Measurements from ENCODE around the gene SLC35F1. TPM values are rescaled to one million over a fixed set of nuclear protein-coding genes. Genes with fewer than 3 reads are reported as not detected.

The SLC35F1 gene
- polyA plus RNA-seq, 1 donor from 2014 or later: 35.1 TPM

GRCh38 chr6:117861545-117861944 lies 45.5 kb upstream of the SLC35F1 start:
- TF ChIP-seq REST (IDR thresholded peaks at IDR 0.05; ENCODE audit: borderline replicate concordance) (no peak), EZH2 (IDR thresholded peaks at IDR 0.05; ENCODE audit: borderline replicate concordance, insufficient read depth, low read length, poor library complexity, severe bottlenecking) (no peak), POLR2AphosphoS5 (IDR thresholded peaks at IDR 0.05) (no peak), TAF1 (IDR thresholded peaks at IDR 0.05; ENCODE audit: low read depth) (no peak), SMC3 (conservative IDR thresholded peaks at IDR 0.05; ENCODE audit: poor library complexity) (no peak), EP300 (conservative IDR thresholded peaks at IDR 0.05; ENCODE audit: poor library complexity, severe bottlenecking) (no peak), CTCF (IDR thresholded peaks at IDR 0.05; ENCODE audit: poor library complexity, severe bottlenecking) (no peak), RAD21 (conservative IDR thresholded peaks at IDR 0.05) (no peak), MXI1 (conservative IDR thresholded peaks at IDR 0.05; ENCODE audit: poor library complexity, severe bottlenecking) (no peak)
- Histone ChIP-seq H3K4me3 (ENCODE audit: low read length) (no peak overlapping the region), H3K9ac (ENCODE audit: low read length) (no peak overlapping the region), H3K4me2 (ENCODE audit: low read length) (no peak overlapping the region), H3K9me3 (ENCODE audit: low read length) (peaks cover 4% of the 10 kb centered on the region), H3K79me2 (replicated peaks; ENCODE audit: insufficient read depth, low read length) (no peaks in the 10 kb centered on the region), H4K20me1 (ENCODE audit: insufficient read depth) (no peaks in the 10 kb centered on the region), H3K36me3 (ENCODE audit: insufficient read depth, low read length) (no peaks in the 10 kb centered on the region), H3K27me3 (ENCODE audit: insufficient read depth, low read depth, low read length) (no peaks in the 10 kb centered on the region), H3K9me2 (ENCODE audit: insufficient read depth, low read length) (no peaks in the 10 kb centered on the region), H2AFZ (ENCODE audit: low read depth, low read length) (no peak overlapping the region), H3F3A (ENCODE audit: insufficient read depth, low read length, poor library complexity, severe bottlenecking) (no peaks in the 10 kb centered on the region), H3K27ac (ENCODE audit: low read length) (no peak overlapping the region)

GRCh38 chr6:117866561-117866960 lies 40.5 kb upstream of the SLC35F1 start:
- H3K4me3 ChIP-seq (ENCODE audit: low read length): no peak overlapping the region
- peaks cover 4% of the 10 kb centered on the region for H3K9me3 ChIP-seq (ENCODE audit: low read length)
- no peaks in the 10 kb centered on the region for H3K79me2 ChIP-seq (replicated peaks; ENCODE audit: insufficient read depth, low read length)
- no peaks in the 10 kb centered on the region for H4K20me1 ChIP-seq (ENCODE audit: insufficient read depth)
- no peak overlapping the region for H2AFZ ChIP-seq (ENCODE audit: low read depth, low read length)
- no peaks in the 10 kb centered on the region for H3K36me3 ChIP-seq (ENCODE audit: insufficient read depth, low read length)
- no peaks in the 10 kb centered on the region for H3K9me2 ChIP-seq (ENCODE audit: insufficient read depth, low read length)
- no peak overlapping the region for H3K4me2 ChIP-seq (ENCODE audit: low read length)
- H3F3A ChIP-seq (ENCODE audit: insufficient read depth, low read length, poor library complexity, severe bottlenecking): no peaks in the 10 kb centered on the region
- no peak for TF ChIP-seq MXI1 (conservative IDR thresholded peaks at IDR 0.05; ENCODE audit: poor library complexity, severe bottlenecking)
- TF ChIP-seq SMC3 (conservative IDR thresholded peaks at IDR 0.05; ENCODE audit: poor library complexity): no peak
- no peak for TF ChIP-seq EZH2 (IDR thresholded peaks at IDR 0.05; ENCODE audit: borderline replicate concordance, insufficient read depth, low read length, poor library complexity, severe bottlenecking)
- TF ChIP-seq POLR2AphosphoS5 (IDR thresholded peaks at IDR 0.05): no peak
- no peak for TF ChIP-seq REST (IDR thresholded peaks at IDR 0.05; ENCODE audit: borderline replicate concordance)
- no peak for TF ChIP-seq CTCF (IDR thresholded peaks at IDR 0.05; ENCODE audit: poor library complexity, severe bottlenecking)
- no peak for TF ChIP-seq TAF1 (IDR thresholded peaks at IDR 0.05; ENCODE audit: low read depth)
- no peak for TF ChIP-seq EP300 (conservative IDR thresholded peaks at IDR 0.05; ENCODE audit: poor library complexity, severe bottlenecking)
- no peak for TF ChIP-seq RAD21 (conservative IDR thresholded peaks at IDR 0.05)
- H3K27ac ChIP-seq (ENCODE audit: low read length): no peak overlapping the region
- H3K9ac ChIP-seq (ENCODE audit: low read length): no peak overlapping the region
- H3K27me3 ChIP-seq (ENCODE audit: insufficient read depth, low read depth, low read length): no peaks in the 10 kb centered on the region

Measured in neural cell (in vitro differentiated cells).